ENCODE data around the gene MGAT3.

Gene MGAT3

GRCh38 chr22:39473851-39474250 lies 17.0 kb downstream of the MGAT3 start:
- DNase-seq: no peak

- no peak for DNase-seq
Observed at GRCh38 chr22:39474351-39475111, 17.7 kb downstream of the MGAT3 start.

- no peak for DNase-seq
Observed at GRCh38 chr22:39475337-39475736, 18.5 kb downstream of the MGAT3 start.

GRCh38 chr22:39475902-39476301 lies 19.1 kb downstream of the MGAT3 start:
- DNase-seq: no peak

GRCh38 chr22:39476664-39477063 lies 19.9 kb downstream of the MGAT3 start:
- DNase-seq: no peak

GRCh38 chr22:39477542-39477941 lies 20.7 kb downstream of the MGAT3 start:
- no peak for DNase-seq

GRCh38 chr22:39478441-39478850 lies 21.6 kb downstream of the MGAT3 start:
- DNase-seq: no peak

GRCh38 chr22:39479254-39479653 lies 22.4 kb downstream of the MGAT3 start:
- no peak for DNase-seq

GRCh38 chr22:39480557-39480956 lies 23.7 kb downstream of the MGAT3 start:
- DNase-seq: no peak

- no peak for DNase-seq
Observed at GRCh38 chr22:39481054-39481453, 24.2 kb downstream of the MGAT3 start.

- no peak for DNase-seq
Observed at GRCh38 chr22:39481595-39481994, 24.8 kb downstream of the MGAT3 start.

GRCh38 chr22:39482768-39483167 lies 26.0 kb downstream of the MGAT3 start:
- DNase-seq: no peak

GRCh38 chr22:39486951-39487825 lies 30.4 kb downstream of the MGAT3 start:
- no peak for DNase-seq

GRCh38 chr22:39487826-39488520 lies 31.2 kb downstream of the MGAT3 start:
- no peak for DNase-seq

GRCh38 chr22:39488563-39489083 lies 31.8 kb downstream of the MGAT3 start:
- DNase-seq: no peak

GRCh38 chr22:39489094-39490068 lies 32.6 kb downstream of the MGAT3 start:
- DNase-seq: no peak

- DNase-seq: peak; percentile 82
Observed at GRCh38 chr22:39490135-39490798, 33.5 kb downstream of the MGAT3 start.

GRCh38 chr22:39490966-39491680 lies 34.3 kb downstream of the MGAT3 start:
- DNase-seq: no peak

- DNase-seq: no peak
Observed at GRCh38 chr22:39491696-39492095, 34.9 kb downstream of the MGAT3 start.

- DNase-seq: no peak
Observed at GRCh38 chr22:39492186-39492585, 35.4 kb downstream of the MGAT3 start.

GRCh38 chr22:39493759-39494158 lies 36.9 kb downstream of the MGAT3 start:
- DNase-seq: no peak
